ENCODE results near the gene MICAL3. TPM values are rescaled to one million over a fixed set of nuclear protein-coding genes. Genes with fewer than 3 reads are reported as not detected.

The MICAL3 gene
- polyA plus RNA-seq, 1 of the 3 experiments (the other 2 are of a cell fraction), result 83.1 TPM

DNA sequence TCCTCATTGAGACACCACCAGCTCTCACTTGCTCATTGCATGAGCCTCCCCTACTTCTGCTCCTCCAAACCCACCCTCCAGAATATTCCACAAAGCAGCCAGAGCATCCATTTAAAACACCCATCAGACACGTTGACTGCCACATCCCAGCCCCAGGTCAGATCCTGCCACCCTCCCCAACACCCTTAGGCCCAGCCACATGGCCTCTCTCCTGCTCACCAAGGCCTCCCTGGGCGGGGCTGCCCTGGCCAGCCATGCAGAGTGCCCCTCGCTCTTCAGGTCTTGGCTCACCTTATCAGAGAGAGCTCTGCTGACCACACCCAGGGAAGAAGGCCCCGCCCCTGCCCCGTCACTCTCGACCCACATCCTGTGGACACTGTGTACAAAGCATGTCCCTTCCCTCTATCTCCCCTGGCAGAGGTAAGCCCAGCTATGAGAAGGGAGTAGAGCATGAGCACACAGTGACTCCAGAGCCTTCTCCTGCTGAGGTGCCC, 106.8 kb downstream of the MICAL3 start (continued):
- TF ChIP-seq, protein P1, sequence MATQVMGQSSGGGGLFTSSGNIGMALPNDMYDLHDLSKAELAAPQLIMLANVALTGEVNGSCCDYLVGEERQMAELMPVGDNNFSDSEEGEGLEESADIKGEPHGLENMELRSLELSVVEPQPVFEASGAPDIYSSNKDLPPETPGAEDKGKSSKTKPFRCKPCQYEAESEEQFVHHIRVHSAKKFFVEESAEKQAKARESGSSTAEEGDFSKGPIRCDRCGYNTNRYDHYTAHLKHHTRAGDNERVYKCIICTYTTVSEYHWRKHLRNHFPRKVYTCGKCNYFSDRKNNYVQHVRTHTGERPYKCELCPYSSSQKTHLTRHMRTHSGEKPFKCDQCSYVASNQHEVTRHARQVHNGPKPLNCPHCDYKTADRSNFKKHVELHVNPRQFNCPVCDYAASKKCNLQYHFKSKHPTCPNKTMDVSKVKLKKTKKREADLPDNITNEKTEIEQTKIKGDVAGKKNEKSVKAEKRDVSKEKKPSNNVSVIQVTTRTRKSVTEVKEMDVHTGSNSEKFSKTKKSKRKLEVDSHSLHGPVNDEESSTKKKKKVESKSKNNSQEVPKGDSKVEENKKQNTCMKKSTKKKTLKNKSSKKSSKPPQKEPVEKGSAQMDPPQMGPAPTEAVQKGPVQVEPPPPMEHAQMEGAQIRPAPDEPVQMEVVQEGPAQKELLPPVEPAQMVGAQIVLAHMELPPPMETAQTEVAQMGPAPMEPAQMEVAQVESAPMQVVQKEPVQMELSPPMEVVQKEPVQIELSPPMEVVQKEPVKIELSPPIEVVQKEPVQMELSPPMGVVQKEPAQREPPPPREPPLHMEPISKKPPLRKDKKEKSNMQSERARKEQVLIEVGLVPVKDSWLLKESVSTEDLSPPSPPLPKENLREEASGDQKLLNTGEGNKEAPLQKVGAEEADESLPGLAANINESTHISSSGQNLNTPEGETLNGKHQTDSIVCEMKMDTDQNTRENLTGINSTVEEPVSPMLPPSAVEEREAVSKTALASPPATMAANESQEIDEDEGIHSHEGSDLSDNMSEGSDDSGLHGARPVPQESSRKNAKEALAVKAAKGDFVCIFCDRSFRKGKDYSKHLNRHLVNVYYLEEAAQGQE (IDR thresholded peaks at IDR 0.05; ENCODE audit: low read depth, low read length), result no peak
- TF ChIP-seq TAF1 (IDR thresholded peaks at IDR 0.05; ENCODE audit: borderline replicate concordance, low read depth, low read length), result no peak

- H3K27me3 ChIP-seq (ENCODE audit: insufficient read depth), result no peaks in the 10 kb centered on the region
- H3K4me3 ChIP-seq (ENCODE audit: low read depth in 2 of 2, low read length in 1 of 2), result no peak overlapping the region
- no peaks in the 10 kb centered on the region for H3K9me2 ChIP-seq
- no peak overlapping the region for H3K9ac ChIP-seq
- peaks cover 6 to 47% of the 10 kb centered on the region in 2 experiments; a peak in 3 of 4 replicates for H3K4me1 ChIP-seq (ENCODE audit: control insufficient read depth in 1 of 2, insufficient read depth in 2 of 2, low read depth in 1 of 2, low read length in 1 of 2)
- no peaks in the 10 kb centered on the region for H3K9me3 ChIP-seq
- POLR2A ChIA-PET, result no interaction called here
- TF ChIP-seq GABPA (IDR thresholded peaks at IDR 0.05; ENCODE audit: low read depth), result no peak
- TF ChIP-seq IRF3 (IDR thresholded peaks at IDR 0.05; ENCODE audit: low read depth, low read length), result no peak
- TF ChIP-seq RXRA (IDR thresholded peaks at IDR 0.05; ENCODE audit: borderline replicate concordance, low read depth), result no peak
- TF ChIP-seq FOXM1 (IDR thresholded peaks at IDR 0.05; ENCODE audit: low read depth), result no peak
- H3F3A ChIP-seq (replicated peaks; ENCODE audit: insufficient read depth), result peaks cover 6% of the 10 kb centered on the region
- no peak for DNase-seq
- H3K4me2 ChIP-seq, result no peak overlapping the region
- H3K27ac ChIP-seq (ENCODE audit: low read depth in 2 of 2, low read length in 1 of 2), result no peak overlapping the region
- no peaks in the 10 kb centered on the region for H3K36me3 ChIP-seq (replicated peaks in 1 of 2; ENCODE audit: control insufficient read depth in 1 of 2, insufficient read depth in 2 of 2, low read length in 1 of 2)
- H2AFZ ChIP-seq (ENCODE audit: low read depth), result no peak overlapping the region
- peaks cover 95% of the 10 kb centered on the region for H3K79me2 ChIP-seq (ENCODE audit: insufficient read depth)
- WGBS (ENCODE audit: low lambda C conversion rate), result 81% methylated on average over 13 of the region's 13 CpGs
- CTCF ChIA-PET, result interaction anchor here (1.2 to 1.6 kb wide), 2 partner anchors 108 to 160 kb away, joined by 5 to 6 read pairs; partner anchors contain the start of gene MICAL3
- H4K20me1 ChIP-seq (ENCODE audit: insufficient read depth), result peaks cover 50% of the 10 kb centered on the region
Observed at GRCh38 chr22:17916226-17916889, 108.0 kb downstream of the MICAL3 start.

DNA sequence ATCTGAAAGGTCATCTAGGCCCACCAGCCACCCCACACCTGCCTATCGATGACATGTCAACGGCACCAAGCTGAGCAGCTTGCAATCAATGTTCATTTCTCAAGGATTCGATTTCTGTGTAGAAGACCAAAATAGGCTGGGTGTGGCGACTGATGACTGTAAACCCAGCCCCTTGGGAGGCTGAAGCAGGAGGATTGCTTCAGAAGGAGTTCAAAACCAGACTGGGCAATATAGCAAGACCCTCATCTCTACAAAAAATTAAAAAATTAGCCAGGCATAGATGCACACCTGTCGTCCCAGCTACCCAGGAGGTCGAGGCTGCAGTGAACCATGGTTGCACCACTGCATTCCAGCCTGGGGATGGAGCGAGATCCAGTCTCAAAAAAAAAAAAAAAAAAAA, 108.7 kb downstream of the MICAL3 start:
- H3K9me3 ChIP-seq, result no peaks in the 10 kb centered on the region
- H3F3A ChIP-seq (replicated peaks; ENCODE audit: insufficient read depth), result peaks cover 13% of the 10 kb centered on the region
- H3K9me2 ChIP-seq, result no peaks in the 10 kb centered on the region
- ChIA-PET POLR2A (no interaction called here), CTCF (interaction anchor here (1.6 kb wide), 1 partner anchor 109 kb away, joined by 6 read pairs; the partner anchor contains the start of gene MICAL3)
- H3K4me3 ChIP-seq (ENCODE audit: low read depth in 2 of 2, low read length in 1 of 2), result no peak overlapping the region
- H3K27me3 ChIP-seq (ENCODE audit: insufficient read depth), result no peaks in the 10 kb centered on the region
- H3K9ac ChIP-seq, result no peak overlapping the region
- H3K36me3 ChIP-seq (replicated peaks in 1 of 2; ENCODE audit: control insufficient read depth in 1 of 2, insufficient read depth in 2 of 2, low read length in 1 of 2), result no peaks in the 10 kb centered on the region
- peaks cover 45% of the 10 kb centered on the region for H4K20me1 ChIP-seq (ENCODE audit: insufficient read depth)
- H3K4me2 ChIP-seq, result no peak overlapping the region
- TF ChIP-seq RFX5 (IDR thresholded peaks at IDR 0.05; ENCODE audit: low read length) (no peak), NFIC (IDR thresholded peaks at IDR 0.05; ENCODE audit: borderline replicate concordance) (no peak), CHD2 (IDR thresholded peaks at IDR 0.05; ENCODE audit: low read length, partially characterized antibody) (no peak), RXRA (IDR thresholded peaks at IDR 0.05; ENCODE audit: borderline replicate concordance, low read depth) (no peak)
- TF ChIP-seq, protein P2, sequence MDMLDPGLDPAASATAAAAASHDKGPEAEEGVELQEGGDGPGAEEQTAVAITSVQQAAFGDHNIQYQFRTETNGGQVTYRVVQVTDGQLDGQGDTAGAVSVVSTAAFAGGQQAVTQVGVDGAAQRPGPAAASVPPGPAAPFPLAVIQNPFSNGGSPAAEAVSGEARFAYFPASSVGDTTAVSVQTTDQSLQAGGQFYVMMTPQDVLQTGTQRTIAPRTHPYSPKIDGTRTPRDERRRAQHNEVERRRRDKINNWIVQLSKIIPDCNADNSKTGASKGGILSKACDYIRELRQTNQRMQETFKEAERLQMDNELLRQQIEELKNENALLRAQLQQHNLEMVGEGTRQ (IDR thresholded peaks at IDR 0.05; ENCODE audit: borderline replicate concordance, low read depth, low read length), result no peak
- 94% methylated on average over 7 of the region's 7 CpGs for WGBS (ENCODE audit: low lambda C conversion rate)
- peaks cover 88% of the 10 kb centered on the region for H3K79me2 ChIP-seq (ENCODE audit: insufficient read depth)
- H2AFZ ChIP-seq (ENCODE audit: low read depth), result no peak overlapping the region
- no peak for DNase-seq
- H3K4me1 ChIP-seq (ENCODE audit: control insufficient read depth in 1 of 2, insufficient read depth in 2 of 2, low read depth in 1 of 2, low read length in 1 of 2), result peaks cover 9 to 46% of the 10 kb centered on the region in 2 experiments
- H3K27ac ChIP-seq (ENCODE audit: low read depth in 2 of 2, low read length in 1 of 2), result no peak overlapping the region
